Measurements from ENCODE around the gene LIMCH1.

DNA sequence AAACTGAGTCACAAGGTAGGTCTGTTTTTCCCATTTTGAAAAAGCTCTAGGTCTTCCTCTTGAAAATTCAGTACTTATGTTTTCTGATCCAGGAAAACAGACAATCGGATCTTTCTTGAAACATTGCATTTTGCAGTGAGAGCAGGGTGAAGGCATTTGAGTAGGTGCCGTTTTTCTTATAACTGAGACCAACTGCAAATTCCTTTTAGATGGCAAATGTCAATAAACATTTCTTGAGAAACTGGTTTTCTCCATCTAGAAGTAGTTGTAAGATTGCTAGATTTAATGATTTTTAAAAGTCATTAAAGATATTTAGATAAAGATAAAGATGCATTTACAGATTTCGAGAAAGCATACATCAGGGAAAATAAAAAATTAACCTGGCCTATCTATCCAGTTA, 118.1 kb downstream of the LIMCH1 start:
- TF ChIP-seq, protein P1, sequence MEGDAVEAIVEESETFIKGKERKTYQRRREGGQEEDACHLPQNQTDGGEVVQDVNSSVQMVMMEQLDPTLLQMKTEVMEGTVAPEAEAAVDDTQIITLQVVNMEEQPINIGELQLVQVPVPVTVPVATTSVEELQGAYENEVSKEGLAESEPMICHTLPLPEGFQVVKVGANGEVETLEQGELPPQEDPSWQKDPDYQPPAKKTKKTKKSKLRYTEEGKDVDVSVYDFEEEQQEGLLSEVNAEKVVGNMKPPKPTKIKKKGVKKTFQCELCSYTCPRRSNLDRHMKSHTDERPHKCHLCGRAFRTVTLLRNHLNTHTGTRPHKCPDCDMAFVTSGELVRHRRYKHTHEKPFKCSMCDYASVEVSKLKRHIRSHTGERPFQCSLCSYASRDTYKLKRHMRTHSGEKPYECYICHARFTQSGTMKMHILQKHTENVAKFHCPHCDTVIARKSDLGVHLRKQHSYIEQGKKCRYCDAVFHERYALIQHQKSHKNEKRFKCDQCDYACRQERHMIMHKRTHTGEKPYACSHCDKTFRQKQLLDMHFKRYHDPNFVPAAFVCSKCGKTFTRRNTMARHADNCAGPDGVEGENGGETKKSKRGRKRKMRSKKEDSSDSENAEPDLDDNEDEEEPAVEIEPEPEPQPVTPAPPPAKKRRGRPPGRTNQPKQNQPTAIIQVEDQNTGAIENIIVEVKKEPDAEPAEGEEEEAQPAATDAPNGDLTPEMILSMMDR (IDR thresholded peaks at IDR 0.05; ENCODE audit: low read depth, low read length): no peak
- no peak for TF ChIP-seq MYC (IDR thresholded peaks at IDR 0.05; ENCODE audit: low read depth, low read length)
- no peak for TF ChIP-seq POLR2A (IDR thresholded peaks at IDR 0.05; ENCODE audit: extremely low read depth, insufficient read length)
- TF ChIP-seq, protein P2, sequence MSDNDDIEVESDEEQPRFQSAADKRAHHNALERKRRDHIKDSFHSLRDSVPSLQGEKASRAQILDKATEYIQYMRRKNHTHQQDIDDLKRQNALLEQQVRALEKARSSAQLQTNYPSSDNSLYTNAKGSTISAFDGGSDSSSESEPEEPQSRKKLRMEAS (IDR thresholded peaks at IDR 0.05; ENCODE audit: low read depth, low read length): no peak

All from NB4 (cell line).